Gastrocnemius medialis (tissue), 4 donors: Measurements from ENCODE around the gene CACNA1S.

ENCODE experiments used
- POLR2A ChIP-seq, 2 donors: fragments of 450-650 bp; IDR thresholded peaks; one replicate each; pipeline ENCODE4 v1.6.1; 2017; ENCODE audit warnings: antibody characterized with exemption in 2 of 2, mild to moderate bottlenecking in 2 of 2, moderate library complexity in 2 of 2
- TF ChIP-seq, protein P1 (sequence below), 5 experiments: fragments of 450-650 bp in 3 of 5; fragments of 200-600 bp in 2 of 5; sonication (generic) in 2 of 5; IDR thresholded peaks in 4 of 5; conservative IDR thresholded peaks in 1 of 5; 1 replicate in 4 of 5; 2 replicates in 1 of 5; pipeline ENCODE4 v1.5.1; 2016 to 2019; ENCODE audit warnings: antibody characterized with exemption in 5 of 5, mild to moderate bottlenecking in 3 of 5, moderate library complexity in 3 of 5

DNA sequence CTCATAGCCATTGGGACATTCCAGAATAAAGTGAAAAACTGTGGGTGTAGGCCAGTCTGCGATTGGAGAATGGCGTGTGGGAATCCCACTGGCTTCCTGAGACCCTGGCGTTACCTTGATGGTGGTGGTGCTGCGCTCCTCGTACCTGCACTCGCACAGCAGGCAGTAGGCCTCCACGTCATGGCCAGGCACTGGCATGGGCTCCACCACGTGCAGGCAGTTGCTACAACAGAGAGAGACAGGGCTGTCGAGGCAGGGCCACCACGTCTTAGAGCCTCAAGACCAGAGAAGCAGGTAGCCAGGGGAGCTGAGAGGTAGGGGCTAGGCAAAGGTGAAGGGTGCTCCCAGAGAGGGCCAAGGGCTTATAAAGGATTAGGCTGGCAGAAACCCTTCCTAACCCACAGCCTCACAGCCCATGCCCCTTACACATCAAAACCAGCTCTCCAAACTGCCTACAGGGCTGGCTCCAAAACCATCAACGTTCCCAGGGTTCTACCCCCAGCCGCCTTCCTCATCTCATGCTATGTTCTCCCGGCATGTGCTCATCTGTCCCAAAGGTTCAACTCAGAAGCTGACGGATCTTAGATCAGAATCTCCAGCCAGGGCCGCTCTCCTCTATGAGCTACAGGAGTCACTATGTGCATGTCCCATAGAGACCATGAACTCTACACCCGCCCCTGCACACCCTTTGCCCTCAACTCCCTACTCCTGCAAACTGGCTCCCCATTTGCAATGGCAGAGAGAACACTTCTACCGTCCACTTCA is 34.6 kb upstream of the CACNA1S start:
- TF ChIP-seq, protein P1, sequence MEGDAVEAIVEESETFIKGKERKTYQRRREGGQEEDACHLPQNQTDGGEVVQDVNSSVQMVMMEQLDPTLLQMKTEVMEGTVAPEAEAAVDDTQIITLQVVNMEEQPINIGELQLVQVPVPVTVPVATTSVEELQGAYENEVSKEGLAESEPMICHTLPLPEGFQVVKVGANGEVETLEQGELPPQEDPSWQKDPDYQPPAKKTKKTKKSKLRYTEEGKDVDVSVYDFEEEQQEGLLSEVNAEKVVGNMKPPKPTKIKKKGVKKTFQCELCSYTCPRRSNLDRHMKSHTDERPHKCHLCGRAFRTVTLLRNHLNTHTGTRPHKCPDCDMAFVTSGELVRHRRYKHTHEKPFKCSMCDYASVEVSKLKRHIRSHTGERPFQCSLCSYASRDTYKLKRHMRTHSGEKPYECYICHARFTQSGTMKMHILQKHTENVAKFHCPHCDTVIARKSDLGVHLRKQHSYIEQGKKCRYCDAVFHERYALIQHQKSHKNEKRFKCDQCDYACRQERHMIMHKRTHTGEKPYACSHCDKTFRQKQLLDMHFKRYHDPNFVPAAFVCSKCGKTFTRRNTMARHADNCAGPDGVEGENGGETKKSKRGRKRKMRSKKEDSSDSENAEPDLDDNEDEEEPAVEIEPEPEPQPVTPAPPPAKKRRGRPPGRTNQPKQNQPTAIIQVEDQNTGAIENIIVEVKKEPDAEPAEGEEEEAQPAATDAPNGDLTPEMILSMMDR (IDR thresholded peaks at IDR 0.05 in 4 of 5, conservative IDR thresholded peaks at IDR 0.05 in 1 of 5) = no peak
- TF ChIP-seq POLR2A (IDR thresholded peaks at IDR 0.05) = no peak
